HG03060 (cell line): Measurements from ENCODE around the gene SYNRG.
"Not testable (repeated sequence)": the region's sequence is repeated elsewhere in the genome, so short reads cannot be mapped to it uniquely, and the experiment has no call there.

Source experiments
- ATAC-seq: cut with Tn5 transposase; IDR thresholded peaks from one replicate; pipeline ENCODE4 v1.9.1; 2021; ENCODE audit warnings: low read depth, moderate number of reproducible peaks; ENCODE audit not compliant: unreplicated experiment

SYNRG gene

GRCh38 chr17:37547986-37548385 lies 61.2 kb downstream of the SYNRG start:
- ATAC-seq = no peak

- ATAC-seq = no peak
Measured at GRCh38 chr17:37546302-37546701, 62.9 kb downstream of the SYNRG start.

- no peak for ATAC-seq
Measured at GRCh38 chr17:37545486-37545885, 63.7 kb downstream of the SYNRG start.

GRCh38 chr17:37543637-37544052 lies 65.6 kb downstream of the SYNRG start:
- no peak for ATAC-seq

DNA sequence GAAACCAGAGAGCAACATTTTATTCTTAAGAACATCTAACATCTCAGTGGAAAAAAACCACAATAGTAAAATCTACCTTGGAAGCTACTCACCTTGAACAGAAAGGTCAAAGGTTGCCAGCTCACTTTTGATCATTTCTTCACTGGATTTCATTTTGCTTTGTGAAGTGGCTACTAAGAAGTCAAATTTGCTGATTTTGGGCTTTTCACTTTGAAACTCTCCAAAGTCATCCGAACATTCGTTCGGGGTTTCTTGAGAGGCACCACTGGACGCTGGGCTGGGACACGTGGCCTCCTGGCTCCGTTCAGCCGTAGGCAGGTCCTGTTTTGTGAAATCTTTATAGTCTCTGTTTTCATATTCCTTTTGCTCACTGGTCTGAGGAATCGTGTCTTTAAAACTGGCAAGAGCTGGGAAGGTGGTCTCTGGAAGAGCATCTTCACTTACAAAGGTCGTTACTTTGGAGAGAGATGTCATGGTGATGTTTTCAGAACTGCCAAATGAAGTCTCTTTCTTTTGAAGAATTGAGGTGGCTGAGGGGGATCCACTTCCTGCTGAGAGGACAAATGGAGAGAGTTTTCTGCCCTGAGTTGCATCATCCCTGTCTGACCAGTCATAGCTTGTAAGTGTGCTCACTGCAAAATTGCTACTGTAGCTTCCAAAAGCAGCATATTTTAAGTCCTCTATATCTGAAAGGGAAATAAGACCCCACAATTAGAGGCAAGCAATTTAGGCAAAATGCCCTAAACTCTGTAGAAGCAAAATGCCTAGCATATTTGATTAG lies 67.1 kb downstream of the SYNRG start:
- no peak for ATAC-seq

DNA sequence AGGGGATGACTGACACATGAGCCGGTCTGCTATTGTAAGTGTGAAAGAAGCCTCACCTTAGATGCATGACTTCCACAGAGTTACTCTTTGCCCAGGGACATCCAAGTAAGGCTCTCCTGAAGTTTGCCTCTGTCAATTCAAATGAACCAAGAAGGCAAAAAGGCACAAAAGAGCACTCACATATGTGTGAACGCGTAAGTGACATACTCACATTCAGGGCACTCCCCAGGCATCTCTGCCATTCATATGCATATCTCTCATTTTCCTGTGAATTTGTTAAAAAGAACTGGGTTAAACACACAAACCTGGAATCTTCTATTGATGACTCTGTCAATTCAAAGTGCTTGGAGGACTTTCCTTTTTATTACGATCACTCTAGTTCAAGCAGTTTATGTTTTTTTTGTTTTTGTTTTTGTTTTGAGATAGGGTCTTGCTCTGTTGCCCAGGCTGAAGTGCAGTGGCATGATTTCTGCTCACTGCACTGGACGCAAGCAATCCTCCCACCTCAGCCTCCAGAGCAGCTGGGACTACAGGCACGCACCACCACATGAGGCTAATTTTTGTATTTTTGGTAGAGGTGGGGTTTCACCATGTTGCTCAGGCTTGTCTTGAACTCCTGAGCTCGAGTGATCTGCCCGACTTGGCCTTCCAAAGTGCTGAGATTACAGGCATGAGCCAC lies 70.1 kb downstream of the SYNRG start:
- no peak for ATAC-seq

DNA sequence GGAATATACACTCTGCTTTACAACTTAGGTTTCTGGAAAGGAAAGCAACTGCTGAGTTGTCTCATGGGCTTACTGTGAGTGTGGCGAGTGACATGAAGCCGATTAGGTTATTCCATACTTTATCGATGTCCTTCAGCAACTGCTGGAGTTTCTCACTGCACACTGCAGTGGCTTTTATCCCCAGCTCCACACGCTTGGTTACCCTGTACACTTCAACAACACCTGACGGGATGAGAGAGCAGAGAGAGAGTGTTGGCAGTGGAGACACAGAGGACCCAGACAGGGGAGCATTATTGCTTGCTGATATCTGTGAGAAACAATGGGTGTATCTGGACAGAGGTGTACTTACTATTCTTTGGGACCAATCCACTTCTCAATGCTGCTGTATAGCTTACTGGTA lies 73.3 kb downstream of the SYNRG start:
- ATAC-seq = no peak

GRCh38 chr17:37532756-37533155 lies 76.5 kb downstream of the SYNRG start:
- no peak for ATAC-seq

DNA sequence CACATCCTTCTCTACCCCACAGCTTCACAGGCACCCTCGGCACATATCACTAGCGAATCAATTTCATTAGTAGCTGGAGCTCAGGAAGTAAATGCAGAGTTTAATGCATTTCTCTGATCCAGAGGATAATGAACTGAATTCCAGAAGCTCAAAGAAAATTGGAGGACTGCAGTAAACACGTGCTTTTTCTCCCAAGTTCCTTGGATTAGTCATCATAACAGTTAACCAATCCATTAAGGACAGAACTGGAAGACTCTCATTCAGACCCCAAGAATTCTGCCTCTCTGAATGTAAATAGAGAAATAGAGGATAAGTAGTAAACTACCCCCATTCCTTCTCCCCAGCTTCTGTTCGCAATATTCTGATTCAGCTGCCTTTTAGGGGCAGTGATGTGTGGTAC lies 78.8 kb downstream of the SYNRG start:
- no peak for ATAC-seq

DNA sequence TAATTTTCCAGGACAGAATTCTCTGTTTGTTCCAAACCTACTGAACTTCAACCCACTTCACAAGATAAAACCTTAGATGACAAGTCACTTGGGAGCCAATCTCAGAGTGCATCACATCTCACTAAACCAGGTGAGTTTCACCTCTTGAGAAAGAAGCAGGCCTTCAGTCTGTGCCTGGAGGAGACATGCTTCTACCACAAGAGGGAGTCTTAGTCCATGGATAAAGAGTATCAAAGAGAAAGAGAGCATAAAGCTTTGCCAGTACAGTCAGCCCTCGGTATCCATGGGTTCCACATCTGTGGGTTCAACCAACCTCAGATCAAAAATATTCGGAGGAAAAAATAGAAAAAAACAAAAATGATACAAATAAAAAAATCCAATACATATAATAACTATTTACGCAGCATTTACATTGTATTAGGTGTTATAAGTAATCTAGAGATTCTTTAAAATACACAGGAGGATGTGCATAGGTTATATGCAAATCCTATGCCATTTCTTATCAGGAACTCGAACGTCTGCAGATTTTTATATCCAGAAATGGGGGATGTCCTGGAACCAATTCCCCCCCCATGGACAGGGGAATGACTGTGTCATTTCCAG lies 81.9 kb downstream of the SYNRG start:
- ATAC-seq = no peak

GRCh38 chr17:37523715-37524219 lies 85.5 kb downstream of the SYNRG start:
- no peak for ATAC-seq

DNA sequence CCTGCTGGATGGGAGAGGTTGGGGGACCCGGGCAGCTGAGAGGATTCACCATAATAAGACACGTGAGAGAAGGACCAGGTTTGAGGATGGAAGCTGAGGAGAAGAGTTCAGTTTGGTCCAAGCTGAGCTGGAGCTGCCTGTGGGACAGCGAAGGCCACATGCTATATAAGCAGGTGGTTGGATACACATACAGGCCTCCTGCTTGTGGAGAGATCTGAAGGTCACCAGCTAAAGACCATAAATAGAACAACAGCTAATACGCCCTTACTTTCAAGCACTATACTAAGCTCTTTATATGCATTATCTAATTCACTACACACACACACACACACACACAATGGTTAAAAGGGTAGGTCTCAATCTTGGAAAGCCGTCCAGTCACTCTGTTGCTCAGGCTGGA lies 87.4 kb downstream of the SYNRG start:
- no peak for ATAC-seq

GRCh38 chr17:37520174-37520573 lies 89.0 kb downstream of the SYNRG start:
- no peak for ATAC-seq

DNA sequence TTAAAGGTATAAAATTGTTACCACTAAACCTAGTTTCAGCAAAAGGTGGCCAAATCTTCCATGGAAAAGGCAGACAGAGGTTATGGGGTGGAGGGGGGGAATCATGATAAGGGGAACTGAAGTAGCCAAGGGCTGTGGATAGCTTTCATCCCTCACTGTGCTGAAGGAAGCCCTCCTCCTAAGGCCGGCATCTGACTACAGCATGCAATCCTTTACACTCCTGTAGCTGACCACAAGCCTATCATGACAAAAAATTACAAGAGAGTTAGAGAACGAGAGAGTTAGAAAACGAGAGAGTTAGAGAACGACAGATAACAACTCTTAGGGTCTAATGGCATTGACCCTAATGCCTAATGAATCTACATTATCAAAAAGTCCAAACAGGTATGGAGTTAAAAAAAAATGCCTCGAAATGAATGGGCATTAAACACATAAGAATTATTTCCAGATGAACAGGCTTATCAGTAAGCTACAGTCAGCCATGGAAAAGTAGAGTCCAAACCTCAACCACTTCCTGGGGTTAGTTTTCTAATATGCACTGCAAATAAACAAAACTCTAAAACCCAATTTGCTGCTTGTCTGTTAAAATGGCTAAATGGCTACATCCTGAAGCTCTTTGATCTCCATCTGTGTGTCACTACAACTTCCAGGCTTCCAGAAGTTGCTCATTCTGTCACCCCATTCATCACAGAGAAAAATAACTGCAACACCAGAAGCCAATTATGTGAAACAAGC lies 89.8 kb downstream of the SYNRG start:
- no peak for ATAC-seq

DNA sequence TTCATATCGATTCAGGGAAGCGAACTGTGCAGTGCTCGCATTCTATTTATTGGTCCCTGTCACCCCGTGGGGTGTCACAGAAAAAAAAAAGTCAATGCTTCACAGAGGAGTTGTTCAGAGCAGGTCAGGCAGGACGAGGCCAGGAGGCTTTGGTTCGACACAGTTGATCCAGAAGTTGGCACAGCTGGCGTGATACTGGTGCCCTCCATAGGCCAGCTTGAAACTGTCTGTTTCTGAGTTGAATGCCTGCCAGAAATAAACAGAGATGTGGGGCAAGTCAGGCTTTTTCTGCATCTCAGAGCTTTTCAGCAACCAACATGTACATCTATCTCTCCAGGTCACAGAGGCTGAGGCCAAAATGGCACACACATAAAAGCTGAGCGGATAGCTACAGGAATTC lies 90.4 kb downstream of the SYNRG start:
- ATAC-seq = no peak

GRCh38 chr17:37517881-37518280 lies 91.3 kb downstream of the SYNRG start:
- ATAC-seq = no peak

GRCh38 chr17:37516127-37516571 lies 93.1 kb downstream of the SYNRG start:
- ATAC-seq = no peak

- no peak for ATAC-seq
Measured at GRCh38 chr17:37513711-37514110, 95.5 kb downstream of the SYNRG start.

- ATAC-seq = no peak
Measured at GRCh38 chr17:37512442-37513068, 96.7 kb downstream of the SYNRG start.

DNA sequence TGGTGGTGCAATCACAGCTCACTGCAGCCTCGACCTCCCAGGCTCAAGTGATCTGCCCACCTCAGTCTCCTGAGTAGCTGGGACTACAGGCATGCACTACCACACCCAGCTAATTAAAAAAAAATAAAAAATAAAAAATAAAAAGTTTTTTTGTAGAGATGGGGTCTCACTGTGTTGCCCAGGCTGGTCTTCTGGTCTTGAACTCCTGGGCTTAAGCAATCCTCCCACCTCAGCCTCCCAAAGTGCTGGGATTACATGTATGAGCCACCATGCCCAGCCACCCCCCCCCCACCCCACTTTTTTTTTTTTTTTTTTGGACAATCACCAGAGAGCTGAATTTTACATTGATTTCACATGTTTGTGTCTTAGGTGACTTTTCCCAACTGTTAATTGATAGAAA lies 97.6 kb downstream of the SYNRG start:
- ATAC-seq = not testable (repeated sequence)
